Right hindlimb (tissue), 1 donor: ENCODE data around the gene SPATA31C2.
"Not testable (repeated sequence)": the region's sequence is repeated elsewhere in the genome, so short reads cannot be mapped to it uniquely, and the experiment has no call there.

Source experiments
- DNase-seq: peaks from one replicate; pipeline ENCODE4 v3.0.0-alpha.2; 2018

The SPATA31C2 gene

GRCh38 chr9:88118121-88118520 lies 20.2 kb downstream of the SPATA31C2 start:
- DNase-seq, result not testable (repeated sequence)

- not testable (repeated sequence) for DNase-seq
Observed at GRCh38 chr9:88114968-88115612, 23.2 kb downstream of the SPATA31C2 start.

GRCh38 chr9:88114283-88114967 lies 23.9 kb downstream of the SPATA31C2 start:
- not testable (repeated sequence) for DNase-seq

- DNase-seq, result not testable (repeated sequence)
Observed at GRCh38 chr9:88113156-88114130, 24.8 kb downstream of the SPATA31C2 start.

GRCh38 chr9:88110026-88110425 lies 28.2 kb downstream of the SPATA31C2 start:
- DNase-seq, result no peak

- DNase-seq, result no peak
Observed at GRCh38 chr9:88108779-88109178, 29.5 kb downstream of the SPATA31C2 start.

- peak; percentile 52 for DNase-seq
Observed at GRCh38 chr9:88106492-88106891, 31.8 kb downstream of the SPATA31C2 start.

- no peak for DNase-seq
Observed at GRCh38 chr9:88092797-88093331, 45.4 kb downstream of the SPATA31C2 start.

GRCh38 chr9:88090151-88090581 lies 48.1 kb downstream of the SPATA31C2 start:
- no peak for DNase-seq

GRCh38 chr9:88087906-88088305 lies 50.4 kb downstream of the SPATA31C2 start:
- no peak for DNase-seq

- DNase-seq, result no peak
Observed at GRCh38 chr9:88085476-88085875, 52.8 kb downstream of the SPATA31C2 start.

GRCh38 chr9:88084357-88085183 lies 53.7 kb downstream of the SPATA31C2 start:
- peak; percentile 69 for DNase-seq
